ENCODE results near the gene MED13L. TPM values are rescaled to one million over a fixed set of nuclear protein-coding genes. Genes with fewer than 3 reads are reported as not detected.

The MED13L gene
- total and polyA plus RNA-seq, 2 donors (not counting 1 experiment from before 2014, with no cell fraction given), result 56.5 to 97.3 TPM

DNA sequence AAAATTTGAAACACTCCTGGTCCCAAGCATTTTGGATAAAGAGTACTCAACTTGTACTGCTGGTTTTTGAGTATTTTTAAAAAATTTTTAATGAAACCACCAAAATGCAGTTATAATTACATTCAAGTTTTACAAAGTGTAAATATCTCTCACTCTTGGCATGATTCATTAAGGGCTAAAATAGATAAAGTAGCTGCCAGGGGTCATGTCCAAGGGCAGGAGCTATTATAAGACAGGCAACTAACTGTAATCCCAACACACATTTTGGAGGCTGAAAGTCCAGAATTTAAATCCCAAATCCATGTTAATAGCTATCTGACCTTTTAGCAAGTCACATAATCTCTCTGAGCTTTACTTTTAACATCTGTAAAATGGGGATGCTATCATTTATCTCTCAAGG is 207.6 kb downstream of the MED13L start:
- TF ChIP-seq, protein P1, sequence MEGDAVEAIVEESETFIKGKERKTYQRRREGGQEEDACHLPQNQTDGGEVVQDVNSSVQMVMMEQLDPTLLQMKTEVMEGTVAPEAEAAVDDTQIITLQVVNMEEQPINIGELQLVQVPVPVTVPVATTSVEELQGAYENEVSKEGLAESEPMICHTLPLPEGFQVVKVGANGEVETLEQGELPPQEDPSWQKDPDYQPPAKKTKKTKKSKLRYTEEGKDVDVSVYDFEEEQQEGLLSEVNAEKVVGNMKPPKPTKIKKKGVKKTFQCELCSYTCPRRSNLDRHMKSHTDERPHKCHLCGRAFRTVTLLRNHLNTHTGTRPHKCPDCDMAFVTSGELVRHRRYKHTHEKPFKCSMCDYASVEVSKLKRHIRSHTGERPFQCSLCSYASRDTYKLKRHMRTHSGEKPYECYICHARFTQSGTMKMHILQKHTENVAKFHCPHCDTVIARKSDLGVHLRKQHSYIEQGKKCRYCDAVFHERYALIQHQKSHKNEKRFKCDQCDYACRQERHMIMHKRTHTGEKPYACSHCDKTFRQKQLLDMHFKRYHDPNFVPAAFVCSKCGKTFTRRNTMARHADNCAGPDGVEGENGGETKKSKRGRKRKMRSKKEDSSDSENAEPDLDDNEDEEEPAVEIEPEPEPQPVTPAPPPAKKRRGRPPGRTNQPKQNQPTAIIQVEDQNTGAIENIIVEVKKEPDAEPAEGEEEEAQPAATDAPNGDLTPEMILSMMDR (conservative IDR thresholded peaks at IDR 0.05 in 1 of 2, IDR thresholded peaks at IDR 0.05 in 1 of 2; ENCODE audit: low read depth in 1 of 2, low read length in 2 of 2), result no peak
- no peak for TF ChIP-seq EZH2 (IDR thresholded peaks at IDR 0.05; ENCODE audit: low read length, missing control alignments)
- H4K20me1 ChIP-seq (ENCODE audit: control insufficient read depth, extremely low read depth, insufficient read depth, low read length), result no peaks in the 10 kb centered on the region
- no peak for DNase-seq (ENCODE audit: low read depth in 2 of 2)

DNA sequence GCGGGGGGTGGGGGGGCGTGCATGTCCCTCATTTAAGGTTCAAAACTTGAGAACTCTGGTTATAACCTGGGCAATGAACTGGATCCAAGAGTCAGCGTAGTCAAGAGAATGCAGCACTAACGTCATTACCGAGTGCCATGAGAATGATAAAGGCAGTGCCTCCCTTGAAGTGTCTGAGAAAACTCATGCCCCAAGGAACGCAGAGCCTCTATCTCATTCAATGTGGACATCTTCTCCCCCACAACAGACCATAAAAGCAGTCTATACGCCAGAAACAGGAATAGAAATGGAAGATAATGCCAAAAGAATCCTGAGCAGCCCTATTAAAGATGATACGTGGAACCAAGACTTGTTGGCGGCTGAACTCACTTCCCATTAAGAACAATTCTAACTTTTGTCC is 208.6 kb downstream of the MED13L start:
- no peak overlapping the region for H2AFZ ChIP-seq (ENCODE audit: low read length)
- TF ChIP-seq, protein P1 (conservative IDR thresholded peaks at IDR 0.05 in 1 of 2, IDR thresholded peaks at IDR 0.05 in 1 of 2; ENCODE audit: low read depth in 1 of 2, low read length in 2 of 2), result no peak
- TF ChIP-seq EZH2 (IDR thresholded peaks at IDR 0.05; ENCODE audit: low read length, missing control alignments), result no peak
- no peak overlapping the region for H3K4me2 ChIP-seq (ENCODE audit: extremely low read depth, insufficient read depth, low read length)
- no peaks in the 10 kb centered on the region for H3K27me3 ChIP-seq (ENCODE audit: control insufficient read depth, insufficient read depth, low read length)
- H3K4me1 ChIP-seq (ENCODE audit: control insufficient read depth, extremely low read depth, insufficient read depth, low read length), result peaks cover 3% of the 10 kb centered on the region
- H4K20me1 ChIP-seq (ENCODE audit: control insufficient read depth, extremely low read depth, insufficient read depth, low read length), result no peaks in the 10 kb centered on the region
- H3K9ac ChIP-seq (ENCODE audit: insufficient read depth, low read length), result no peak overlapping the region
- no peaks in the 10 kb centered on the region for H3K36me3 ChIP-seq (ENCODE audit: control insufficient read depth, insufficient read depth, low read length)
- peaks cover 36% of the 10 kb centered on the region for H3K79me2 ChIP-seq (ENCODE audit: control insufficient read depth, insufficient read depth, low read length)
- H3K9me3 ChIP-seq (ENCODE audit: control insufficient read depth, insufficient read depth, low read depth, low read length), result no peaks in the 10 kb centered on the region
- no peak for DNase-seq (ENCODE audit: low read depth in 2 of 2)
- no peak overlapping the region for H3K27ac ChIP-seq (ENCODE audit: insufficient read depth, low read length)
- H3K4me3 ChIP-seq (replicated peaks in 1 of 4; ENCODE audit: control extremely low read depth in 1 of 4, insufficient read depth in 1 of 4, low read depth in 3 of 4, low read length in 4 of 4), result no peak overlapping the region

More for the DNA sequence above, 207.6 kb downstream of the MED13L start:
- no peaks in the 10 kb centered on the region for H3K36me3 ChIP-seq (ENCODE audit: control insufficient read depth, insufficient read depth, low read length)
- H3K4me3 ChIP-seq (replicated peaks in 1 of 4; ENCODE audit: control extremely low read depth in 1 of 4, insufficient read depth in 1 of 4, low read depth in 3 of 4, low read length in 4 of 4), result no peak overlapping the region
- H3K79me2 ChIP-seq (ENCODE audit: control insufficient read depth, insufficient read depth, low read length), result peaks cover 28% of the 10 kb centered on the region
- H3K9ac ChIP-seq (ENCODE audit: insufficient read depth, low read length), result no peak overlapping the region
- peaks cover 3% of the 10 kb centered on the region for H3K4me1 ChIP-seq (ENCODE audit: control insufficient read depth, extremely low read depth, insufficient read depth, low read length)
- H3K27me3 ChIP-seq (ENCODE audit: control insufficient read depth, insufficient read depth, low read length), result no peaks in the 10 kb centered on the region
- H3K4me2 ChIP-seq (ENCODE audit: extremely low read depth, insufficient read depth, low read length), result no peak overlapping the region
- no peak overlapping the region for H2AFZ ChIP-seq (ENCODE audit: low read length)
- no peak overlapping the region for H3K27ac ChIP-seq (ENCODE audit: insufficient read depth, low read length)
- H3K9me3 ChIP-seq (ENCODE audit: control insufficient read depth, insufficient read depth, low read depth, low read length), result no peaks in the 10 kb centered on the region

DNA sequence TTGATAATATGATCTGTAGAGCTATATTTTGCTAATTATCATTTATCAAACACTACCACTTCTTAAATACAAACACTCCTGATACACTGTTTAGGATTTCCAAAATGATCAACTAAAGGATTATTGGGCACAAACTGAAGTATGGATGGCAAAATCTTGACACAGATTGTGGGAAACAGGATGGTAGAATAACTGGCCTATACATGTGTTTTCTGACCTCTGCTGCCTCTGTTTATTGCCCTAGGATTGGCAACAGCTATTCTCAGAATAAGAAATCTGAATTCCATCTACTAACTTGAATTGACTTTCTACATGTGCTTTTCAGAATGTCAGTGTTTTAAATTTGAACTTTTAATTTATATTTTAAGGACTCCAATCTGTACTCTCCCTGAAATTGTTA is 209.1 kb downstream of the MED13L start:
- Histone ChIP-seq H3K27me3 (ENCODE audit: control insufficient read depth, insufficient read depth, low read length) (no peaks in the 10 kb centered on the region), H3K79me2 (ENCODE audit: control insufficient read depth, insufficient read depth, low read length) (peaks cover 39% of the 10 kb centered on the region), H3K9me3 (ENCODE audit: control insufficient read depth, insufficient read depth, low read depth, low read length) (no peaks in the 10 kb centered on the region), H3K4me1 (ENCODE audit: control insufficient read depth, extremely low read depth, insufficient read depth, low read length) (peaks cover 3% of the 10 kb centered on the region), H3K4me2 (ENCODE audit: extremely low read depth, insufficient read depth, low read length) (no peak overlapping the region), H3K9ac (ENCODE audit: insufficient read depth, low read length) (no peak overlapping the region), H3K36me3 (ENCODE audit: control insufficient read depth, insufficient read depth, low read length) (no peaks in the 10 kb centered on the region), H2AFZ (ENCODE audit: low read length) (no peak overlapping the region), H3K4me3 (replicated peaks in 1 of 4; ENCODE audit: control extremely low read depth in 1 of 4, insufficient read depth in 1 of 4, low read depth in 3 of 4, low read length in 4 of 4) (no peak overlapping the region), H4K20me1 (ENCODE audit: control insufficient read depth, extremely low read depth, insufficient read depth, low read length) (no peaks in the 10 kb centered on the region), H3K27ac (ENCODE audit: insufficient read depth, low read length) (no peak overlapping the region)
- no peak for DNase-seq (ENCODE audit: low read depth in 2 of 2)
- TF ChIP-seq, protein P1 (conservative IDR thresholded peaks at IDR 0.05 in 1 of 2, IDR thresholded peaks at IDR 0.05 in 1 of 2; ENCODE audit: low read depth in 1 of 2, low read length in 2 of 2), result no peak
- TF ChIP-seq EZH2 (IDR thresholded peaks at IDR 0.05; ENCODE audit: low read length, missing control alignments), result no peak
